ENCODE results near the gene TMEM51. TPM values are rescaled to one million over a fixed set of nuclear protein-coding genes. Genes with fewer than 3 reads are reported as not detected.
"Not testable (repeated sequence)": the region's sequence is repeated elsewhere in the genome, so short reads cannot be mapped to it uniquely, and the experiment has no call there.

The TMEM51 gene
- total RNA-seq, 1 donor from 2014 or later = 1.4 TPM

DNA sequence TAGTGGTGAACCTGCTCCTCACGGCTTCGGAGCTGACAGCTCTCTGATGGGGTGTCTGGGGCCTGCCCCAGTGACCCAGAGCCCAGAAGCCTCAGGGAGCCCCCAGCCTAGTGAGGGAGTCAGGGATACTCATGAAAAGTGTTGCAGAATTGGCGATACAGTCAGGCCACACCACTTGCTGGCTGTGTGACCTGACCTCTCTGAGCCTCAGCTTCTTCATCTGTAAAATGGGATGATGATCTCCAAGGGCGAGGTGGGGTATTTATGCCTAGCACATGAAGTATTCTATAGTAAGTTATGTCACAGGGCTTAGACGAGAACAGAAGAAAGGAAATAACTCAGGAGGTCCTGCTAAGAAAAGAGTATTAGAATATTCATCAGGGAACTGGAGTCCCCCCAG is 1.6 kb downstream of the TMEM51 start:
- DNase-seq = no peak

DNA sequence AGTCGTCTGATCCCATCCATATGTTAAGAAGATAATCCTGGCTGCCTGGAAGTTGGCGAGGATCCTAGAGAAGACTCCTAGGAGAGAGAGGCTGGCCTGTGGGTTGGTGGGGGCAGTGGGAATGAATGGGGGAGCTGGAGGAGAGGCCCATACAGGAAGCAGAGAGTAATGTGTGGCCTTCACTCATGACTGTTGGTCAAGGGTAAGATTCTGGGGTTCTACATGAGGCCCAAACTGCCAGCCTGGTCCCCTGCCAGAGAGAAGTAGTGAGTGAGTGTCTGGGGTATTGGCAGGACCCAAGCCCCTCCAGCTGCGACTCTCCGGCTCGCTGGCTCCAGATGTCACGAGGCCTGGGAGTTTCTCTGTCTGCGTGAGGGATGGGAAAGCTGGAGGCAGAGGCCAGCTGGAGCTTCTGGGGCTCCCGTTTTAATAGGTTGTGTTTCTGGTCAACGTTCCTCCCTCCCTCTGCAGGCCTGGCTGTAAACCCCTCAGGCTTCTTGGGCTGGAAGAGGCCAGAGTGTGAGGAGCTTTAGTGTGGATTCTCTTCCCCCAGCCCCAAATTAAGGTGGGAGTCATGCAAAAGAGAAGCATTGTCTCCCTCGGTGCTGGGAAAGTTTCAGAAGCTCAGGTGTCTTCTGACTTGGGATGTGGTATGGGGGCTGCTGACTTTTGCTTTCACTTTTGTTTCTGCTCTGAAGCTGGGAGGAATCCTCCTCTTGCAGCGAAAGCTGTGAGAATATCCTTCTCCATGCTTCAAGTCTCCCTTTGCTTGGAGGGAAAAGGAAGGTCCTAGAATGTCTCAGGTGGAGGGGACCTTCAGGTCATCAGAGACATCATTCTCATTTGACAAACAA is 2.6 kb downstream of the TMEM51 start:
- DNase-seq = no peak

DNA sequence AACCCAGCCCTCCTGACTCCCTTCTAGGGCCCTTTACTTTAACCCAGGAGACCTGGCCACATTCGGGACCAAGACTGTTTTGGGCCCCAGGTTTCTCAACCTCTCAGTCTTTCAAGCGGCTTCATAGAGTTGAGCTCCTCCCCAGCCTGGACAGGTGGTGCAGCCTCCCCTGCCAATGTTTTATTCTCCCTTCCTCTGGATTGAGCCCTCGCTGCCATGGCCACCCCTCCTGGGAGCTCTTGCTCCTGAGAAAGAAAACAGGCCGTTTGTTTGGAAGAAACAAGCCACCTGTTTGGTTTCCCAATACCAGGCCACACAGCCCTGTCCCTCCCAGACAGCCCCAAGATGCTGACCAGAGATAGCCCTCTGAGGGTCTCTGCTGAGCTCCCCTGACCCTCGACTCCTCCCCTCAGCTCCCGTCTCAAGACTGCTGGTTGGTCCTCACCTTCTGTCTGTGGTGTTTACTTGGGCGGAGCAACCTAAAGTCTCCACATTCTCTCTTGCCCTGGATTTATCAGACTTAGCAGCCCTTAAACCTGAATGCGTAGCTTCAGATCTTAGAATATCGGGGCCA is 3.3 kb downstream of the TMEM51 start:
- DNase-seq = no peak

DNA sequence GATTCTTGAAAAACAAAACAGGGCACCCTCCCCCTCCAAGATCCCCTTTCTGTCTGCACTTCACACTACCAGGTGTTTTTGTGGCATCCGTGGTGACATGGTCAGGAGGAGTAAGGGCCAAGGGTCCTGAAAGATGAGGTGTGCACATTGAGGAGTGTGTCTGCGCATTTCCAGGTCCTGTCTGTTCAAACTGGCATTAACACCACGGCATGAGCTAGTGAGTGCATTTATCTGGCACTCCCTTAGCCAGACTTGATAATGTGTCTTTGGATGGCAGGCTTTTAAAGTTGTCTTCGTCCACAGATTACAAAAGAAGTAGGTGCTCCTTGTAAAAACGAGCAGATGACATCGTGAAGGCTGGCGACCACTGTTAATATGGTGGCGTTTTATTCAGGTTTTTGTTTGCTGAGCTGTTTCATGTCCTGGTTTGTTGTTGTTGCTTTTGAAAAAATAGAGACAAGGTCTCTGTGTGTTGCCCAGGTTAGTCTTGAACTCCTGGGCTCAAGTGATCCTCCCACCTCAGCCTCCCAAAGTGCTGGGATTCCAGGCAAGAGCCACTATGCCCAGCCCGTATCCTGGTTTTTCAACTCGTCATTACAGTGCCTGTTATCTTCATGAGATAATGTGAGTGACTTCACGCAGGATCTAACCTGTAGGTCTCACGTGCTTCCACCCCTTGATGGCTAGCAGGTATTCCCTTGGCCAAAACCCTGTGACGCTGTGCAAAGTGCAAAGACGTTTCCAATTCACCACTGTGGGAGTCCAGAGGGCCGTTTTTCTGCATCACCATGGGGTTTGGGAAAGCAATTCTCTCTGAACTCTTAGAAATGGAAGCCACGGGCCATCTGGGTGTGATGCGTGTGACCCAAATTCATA is 4.2 kb downstream of the TMEM51 start:
- DNase-seq = no peak

DNA sequence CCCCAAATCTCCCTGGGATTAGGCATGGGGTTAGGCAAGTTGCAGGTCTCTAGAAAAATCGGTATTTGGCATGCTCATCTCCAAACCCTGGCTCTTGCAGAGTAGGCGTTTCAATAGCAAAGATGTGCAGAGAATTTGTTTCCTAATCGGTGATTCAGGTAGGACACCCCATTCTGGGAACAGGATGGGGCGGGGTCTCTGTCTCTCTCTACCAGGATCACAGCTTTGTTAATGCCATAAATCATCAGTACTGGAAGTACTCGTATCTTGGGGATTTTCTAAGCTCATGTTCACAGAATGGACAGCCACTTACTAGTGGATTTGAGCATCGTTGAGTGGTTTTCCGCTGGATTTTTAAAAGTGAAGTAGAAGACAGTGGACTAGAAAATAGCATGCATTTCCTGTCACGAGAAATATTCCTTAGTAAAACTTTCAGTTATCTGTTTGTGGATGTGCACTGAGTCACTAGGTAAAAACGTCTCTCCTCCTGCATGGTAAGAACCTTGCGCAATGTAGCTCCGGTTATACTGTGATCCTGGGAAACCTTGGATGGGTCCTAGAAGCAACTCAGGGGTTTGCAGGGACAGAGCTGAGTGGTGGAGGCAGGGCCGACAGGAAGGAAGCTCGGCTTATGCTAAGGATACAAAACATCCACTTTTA is 5.1 kb downstream of the TMEM51 start:
- no peak for DNase-seq

DNA sequence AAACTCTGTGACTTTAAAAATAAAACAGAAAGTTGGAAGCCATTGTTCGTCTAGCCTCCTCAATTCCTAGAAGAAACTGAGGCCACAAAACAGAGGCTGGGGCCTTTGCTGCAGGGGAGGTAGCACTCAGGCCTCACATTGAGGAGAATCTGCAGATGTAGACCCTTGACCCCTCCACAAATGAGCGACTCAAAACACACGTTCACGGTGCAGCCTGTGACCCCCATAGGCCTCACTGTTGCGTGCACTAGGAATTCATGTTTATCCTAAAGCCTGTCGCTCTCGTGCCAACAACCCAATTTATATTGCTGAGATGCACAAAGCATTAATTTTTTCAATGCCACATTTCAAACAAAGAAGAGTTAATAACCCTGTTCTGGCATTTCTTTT is 5.6 kb downstream of the TMEM51 start:
- no peak for DNase-seq

DNA sequence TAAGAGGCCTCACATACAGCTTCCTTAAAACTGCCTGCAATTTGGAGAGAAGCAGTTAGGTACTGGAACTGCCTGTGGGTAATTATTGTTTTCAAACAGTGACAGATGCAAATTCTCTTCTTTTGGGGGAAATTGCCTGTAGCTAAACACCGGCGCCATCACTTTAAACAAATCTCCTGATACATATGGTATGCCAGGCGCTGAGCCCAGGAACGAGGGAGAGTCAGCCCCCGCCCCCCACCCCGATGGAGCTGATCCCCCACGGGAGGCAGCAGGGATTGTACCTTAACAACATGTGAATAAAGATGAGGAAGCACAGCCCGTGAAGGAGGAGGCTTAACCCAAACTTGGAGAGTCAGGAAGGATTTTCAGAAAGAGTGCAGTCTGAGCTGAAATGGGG is 7.1 kb downstream of the TMEM51 start:
- no peak for DNase-seq

DNA sequence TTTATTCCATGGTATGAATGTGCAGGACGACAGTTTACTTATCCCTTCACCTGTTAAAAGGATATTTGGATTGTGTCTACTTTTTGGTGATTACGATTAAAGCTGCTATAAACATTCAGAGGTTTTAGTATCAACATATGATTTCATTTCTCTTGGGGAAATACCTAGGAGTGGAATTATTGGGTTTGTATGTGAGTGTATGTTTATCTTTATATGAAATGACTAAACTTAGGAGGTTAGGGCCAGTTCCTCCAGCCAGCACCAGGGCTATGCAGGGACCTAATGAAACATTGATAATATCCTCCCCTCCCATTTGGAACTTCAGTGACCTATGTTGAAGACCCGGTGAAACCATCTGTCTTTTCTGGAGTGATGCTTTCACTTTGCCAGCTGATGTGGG is 13.8 kb downstream of the TMEM51 start:
- DNase-seq = no peak

DNA sequence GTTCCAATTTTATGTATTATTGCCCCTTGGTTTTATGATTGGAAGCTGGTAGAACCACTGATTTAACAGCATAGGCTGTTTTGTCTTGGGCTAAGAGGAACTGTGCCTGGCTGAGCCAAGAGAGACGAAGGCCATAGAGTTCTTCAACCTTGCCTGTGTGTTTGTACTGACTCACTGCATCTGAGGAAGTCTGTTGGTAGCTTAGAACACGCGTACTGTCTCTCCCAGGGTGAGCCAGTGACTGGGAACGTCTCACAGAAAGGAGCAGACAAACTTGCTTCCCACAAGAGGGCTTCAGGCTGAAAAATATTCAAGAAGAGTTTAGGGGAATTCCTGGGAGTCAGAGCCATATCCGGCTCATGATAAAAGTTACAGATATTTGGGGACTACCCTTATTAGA is 14.9 kb downstream of the TMEM51 start:
- DNase-seq = no peak

DNA sequence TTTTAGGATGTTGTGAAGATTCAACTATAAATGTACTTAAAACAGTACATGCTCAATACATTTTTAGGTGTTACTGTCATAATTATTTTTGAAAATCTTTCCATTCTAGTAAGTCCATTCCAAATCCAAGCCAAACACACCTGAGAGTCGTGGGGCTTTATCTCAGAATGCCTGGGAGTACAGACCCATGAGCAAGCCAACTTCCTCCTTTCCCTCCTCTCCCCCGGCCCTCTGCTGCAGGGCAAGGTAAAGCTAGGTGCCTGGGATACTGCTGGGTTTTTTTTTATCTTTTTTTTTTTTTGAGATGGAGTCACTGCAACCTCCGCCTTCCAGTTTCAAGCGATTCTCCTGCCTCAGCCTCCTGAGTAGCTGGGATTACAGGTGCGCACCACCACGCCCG is 16.5 kb downstream of the TMEM51 start:
- DNase-seq = no peak

DNA sequence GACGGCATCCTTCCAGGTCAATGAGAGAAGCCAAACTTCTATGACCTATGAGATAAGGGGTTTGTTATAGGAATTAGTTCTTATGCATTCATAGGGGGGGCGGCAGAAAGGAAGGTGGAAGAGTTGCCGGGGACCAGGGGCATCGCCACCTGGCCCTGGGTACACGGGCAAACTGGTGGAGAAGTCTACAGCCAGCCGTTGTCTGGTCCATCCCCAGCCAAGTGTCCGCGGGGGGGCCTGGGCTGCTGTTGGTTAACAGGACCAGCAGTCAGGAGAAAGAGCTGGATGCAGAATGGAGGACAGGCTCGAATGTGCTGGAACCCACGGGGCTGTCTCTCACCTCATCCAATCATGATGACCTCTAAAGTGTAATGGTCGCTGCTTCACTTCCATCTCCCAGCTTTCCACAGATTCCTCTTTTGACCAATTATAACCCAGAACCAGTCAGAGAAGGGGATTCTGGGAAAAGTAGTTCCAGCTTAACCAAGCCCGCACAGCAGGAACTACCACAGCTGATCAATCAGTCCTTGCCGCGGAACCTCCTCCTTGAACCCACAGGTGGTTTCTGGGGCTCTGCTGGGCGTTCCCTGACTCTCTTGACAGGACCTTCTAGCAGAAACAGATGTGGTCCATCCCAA is 17.8 kb downstream of the TMEM51 start:
- no peak for DNase-seq

DNA sequence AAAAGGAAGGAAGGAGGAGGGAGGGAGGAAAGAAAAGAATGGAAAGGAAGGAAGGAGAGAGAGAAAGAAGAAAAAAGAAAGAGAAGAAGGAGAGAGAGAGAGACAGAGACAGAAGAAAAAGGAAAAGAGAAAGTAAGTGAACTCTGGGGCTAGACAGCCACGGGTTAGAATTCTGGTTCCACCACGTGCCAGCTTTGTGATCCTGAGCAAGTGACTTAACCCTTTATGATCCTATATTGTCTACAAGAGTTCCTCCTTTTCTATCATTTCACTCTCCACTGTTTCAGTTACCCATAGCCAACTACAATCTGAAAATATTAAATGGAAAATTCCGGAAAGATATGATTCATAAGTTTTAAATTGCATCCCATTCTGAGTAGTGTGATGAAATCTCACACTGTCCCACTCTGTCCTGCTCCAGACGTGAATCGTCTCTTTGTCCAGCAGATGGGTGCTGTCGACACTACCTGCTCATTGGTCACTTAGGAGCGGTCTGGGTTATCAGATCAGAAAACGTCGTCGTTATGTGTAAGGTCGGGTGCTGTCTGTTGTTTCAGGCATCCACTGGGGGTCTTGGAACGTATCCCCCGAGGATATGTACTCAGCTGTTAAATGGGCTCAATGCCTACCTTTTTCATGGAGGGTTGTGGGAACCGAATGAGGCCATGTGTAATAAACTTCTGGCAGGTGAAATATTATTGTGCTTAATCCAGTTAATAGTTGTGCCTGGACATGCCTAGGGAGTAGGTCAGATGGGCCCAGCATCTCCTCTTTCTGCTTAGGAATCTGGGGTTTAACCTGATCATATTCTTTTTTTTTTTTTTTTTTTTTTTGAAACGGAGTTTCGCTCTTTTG is 19.1 kb downstream of the TMEM51 start:
- DNase-seq = no peak

DNA sequence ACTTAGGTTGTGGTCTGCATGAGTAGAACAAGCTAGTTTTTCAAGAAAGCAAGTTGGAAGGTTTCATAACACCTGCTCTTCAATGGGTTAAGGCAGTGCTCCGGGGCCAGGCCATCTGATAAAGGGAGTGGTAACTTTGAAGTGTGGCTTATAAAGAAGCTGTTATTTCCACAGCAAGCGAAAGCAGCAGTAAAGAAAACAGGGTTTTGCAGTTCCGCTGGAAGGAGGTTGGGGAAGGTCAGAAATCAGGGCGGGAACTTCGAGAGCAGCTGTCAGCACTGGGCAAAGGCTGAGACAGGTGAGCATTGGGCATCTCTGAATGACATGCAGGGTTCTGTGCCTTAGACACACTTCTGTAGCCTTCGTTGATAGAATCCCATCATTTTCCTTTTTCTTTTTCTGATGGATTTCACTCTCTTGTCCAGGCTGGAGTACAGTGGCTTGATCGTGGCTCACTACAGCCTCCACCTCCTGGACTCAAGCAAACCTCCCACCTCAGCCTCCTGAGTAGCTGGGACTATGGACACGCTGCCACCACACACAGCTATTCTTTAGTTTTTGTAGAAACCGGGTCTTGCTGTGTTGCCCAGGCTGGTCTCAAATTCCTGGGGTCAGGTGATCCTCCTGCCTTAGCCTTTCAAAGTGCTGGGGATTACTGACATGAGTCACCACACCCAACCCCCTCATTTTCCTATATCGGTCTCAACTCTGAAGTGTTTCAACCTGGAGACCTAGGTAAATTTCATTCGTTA is 20.5 kb downstream of the TMEM51 start:
- no peak for DNase-seq

DNA sequence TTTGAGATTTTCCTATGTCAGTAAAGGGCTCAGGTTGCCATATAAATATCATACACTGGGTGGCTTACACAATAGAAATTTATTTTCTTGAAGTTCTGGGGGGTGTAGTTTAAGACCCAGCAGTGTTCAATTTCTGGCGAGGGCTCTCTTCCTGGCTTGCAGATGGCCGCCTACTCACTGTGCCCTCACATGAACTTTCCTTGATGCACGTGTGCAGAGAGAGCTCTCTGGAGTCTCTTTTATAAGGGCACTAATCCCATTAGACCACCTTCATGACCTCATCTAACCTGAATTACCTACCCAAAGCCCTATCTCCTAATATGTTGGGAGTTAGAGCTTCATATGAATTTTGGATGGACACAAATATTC is 21.1 kb downstream of the TMEM51 start:
- no peak for DNase-seq

DNA sequence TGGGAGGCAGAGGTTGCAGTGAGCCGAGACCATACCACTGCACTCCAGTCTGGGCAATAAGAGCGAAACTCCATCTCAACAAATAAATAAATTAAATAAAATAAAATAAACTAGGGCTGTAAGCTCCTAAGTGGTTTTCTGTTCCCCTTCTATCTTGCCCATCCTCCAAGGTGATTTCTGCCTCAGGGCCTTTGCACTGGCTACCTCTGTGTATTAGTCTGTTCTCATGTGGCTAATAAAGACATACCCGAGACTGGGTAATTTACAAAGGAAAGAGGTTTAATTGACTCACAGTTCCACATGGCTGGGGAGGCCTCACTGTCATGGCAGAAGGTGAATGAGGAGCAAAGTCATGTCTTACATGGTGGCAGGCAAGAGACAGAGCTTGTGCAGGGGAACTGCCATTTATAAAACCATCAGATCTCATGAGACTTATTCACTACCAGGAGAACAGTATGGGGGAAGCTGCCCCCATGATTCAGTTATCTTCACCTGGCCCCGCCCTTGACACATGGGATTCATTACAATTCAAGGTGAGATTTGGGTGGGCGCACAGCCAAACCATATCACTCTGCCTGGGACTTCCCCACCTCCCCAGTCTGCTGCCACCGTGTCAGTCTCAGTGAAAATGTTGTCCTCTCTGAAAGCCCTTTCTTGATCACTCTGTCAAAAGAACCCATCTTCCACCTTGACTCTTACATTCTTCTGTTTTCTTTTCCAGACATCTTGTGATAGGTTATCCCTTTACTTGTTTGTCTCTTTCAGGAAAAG is 22.0 kb downstream of the TMEM51 start:
- DNase-seq = not testable (repeated sequence)

DNA sequence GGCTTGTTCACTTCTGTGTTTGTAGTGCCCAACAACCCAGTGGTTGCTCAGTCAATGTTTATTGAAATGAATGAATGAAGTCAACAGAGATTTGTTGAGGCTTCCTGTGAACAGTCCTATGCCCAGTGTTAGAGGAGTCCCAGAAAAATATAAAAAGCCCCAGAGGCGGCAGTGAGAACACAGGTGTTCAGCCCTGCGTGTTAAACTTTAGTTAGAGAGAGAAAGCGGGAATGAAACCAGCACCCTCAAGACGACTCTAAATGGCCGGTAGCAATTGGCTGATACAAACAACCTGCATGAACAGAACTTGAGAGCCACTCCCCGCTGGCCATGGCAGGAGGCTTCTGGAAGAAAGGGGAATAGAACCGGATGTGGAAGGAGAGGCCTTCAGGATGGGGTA is 22.6 kb downstream of the TMEM51 start:
- no peak for DNase-seq

DNA sequence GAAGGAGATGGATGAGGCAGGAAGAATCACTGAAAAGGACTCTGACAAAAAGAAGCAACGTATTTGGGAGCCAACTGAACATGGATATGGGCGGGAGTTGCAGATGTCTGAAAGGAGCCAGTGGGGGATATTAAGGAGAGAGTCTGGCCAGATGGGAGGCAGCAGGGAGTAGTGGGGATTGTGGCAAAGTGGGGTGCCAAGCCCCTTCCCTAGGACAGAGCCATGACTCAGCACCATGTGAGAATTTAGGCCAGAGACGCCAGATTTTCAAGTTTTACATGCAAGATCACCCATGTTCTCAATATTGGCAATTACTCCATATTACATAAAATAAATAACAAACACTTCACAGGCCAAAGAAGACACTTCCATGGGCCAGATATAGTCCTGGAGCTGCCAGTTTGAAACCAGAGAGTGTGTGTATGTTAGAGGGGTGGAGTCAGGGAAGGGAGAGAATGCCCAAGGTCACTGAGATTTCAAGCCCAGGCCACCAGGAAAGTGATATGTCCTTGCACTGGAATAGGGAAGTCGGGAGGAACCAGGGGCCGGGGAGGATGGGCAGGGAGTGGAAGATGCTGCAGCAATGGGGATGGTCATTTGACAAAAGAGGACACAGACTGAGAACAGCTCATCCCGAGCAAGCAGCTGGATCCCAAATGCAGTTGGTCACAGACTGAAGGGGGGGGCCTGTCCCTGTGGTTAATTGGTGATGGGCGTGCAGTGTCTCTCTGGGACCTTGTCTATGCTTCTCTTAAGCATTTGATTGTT is 23.5 kb downstream of the TMEM51 start:
- no peak for DNase-seq

DNA sequence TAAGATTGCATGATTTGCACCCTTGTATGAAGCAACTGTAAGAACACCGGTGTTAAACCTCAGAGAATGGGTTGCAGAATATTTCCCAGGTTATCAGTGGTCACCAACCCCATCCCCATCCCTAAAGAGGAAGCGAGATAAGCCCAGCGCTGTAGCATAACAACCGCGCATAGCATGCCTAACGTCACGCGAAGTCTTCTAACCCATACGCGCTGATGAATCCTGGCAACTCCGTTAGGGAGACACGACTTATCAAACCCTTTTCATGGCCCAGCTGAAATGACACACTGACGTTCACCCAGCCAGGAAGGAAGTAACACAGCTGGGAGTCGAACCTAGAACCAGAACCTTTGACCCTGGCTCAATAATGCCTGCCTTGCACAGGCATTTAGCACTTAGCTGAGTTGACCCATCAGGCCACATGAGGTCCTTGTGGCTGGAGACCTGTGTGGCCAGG is 24.2 kb downstream of the TMEM51 start:
- DNase-seq = no peak
